SK-N-SH (cell line): ENCODE measurements around the gene YES1.

ENCODE experiments used
- EP300 ChIP-seq, 2 experiments: IDR thresholded peaks; 2 replicates each; pipeline versions ENCODE4 v1.4.0 to v1.6.1; 2012; ENCODE audit warnings: borderline replicate concordance in 1 of 2, low read depth in 1 of 2, low read length in 1 of 2
- SMC3 ChIP-seq: IDR thresholded peaks from 2 replicates; pipeline ENCODE4 v1.6.1; 2012; ENCODE audit warnings: low read depth, low read length, improper control_type of control experiment
- TF ChIP-seq, protein P1 (sequence below): fragments of 200-600 bp; sonication (generic); IDR thresholded peaks from 2 replicates; pipeline ENCODE4 v1.6.1; 2017; ENCODE audit warnings: antibody characterized with exemption, mild to moderate bottlenecking, moderate library complexity
- TF ChIP-seq, protein P2 (sequence below): IDR thresholded peaks from 2 replicates; pipeline ENCODE4 v1.4.0; 2012; ENCODE audit warnings: low read depth, borderline replicate concordance

DNA sequence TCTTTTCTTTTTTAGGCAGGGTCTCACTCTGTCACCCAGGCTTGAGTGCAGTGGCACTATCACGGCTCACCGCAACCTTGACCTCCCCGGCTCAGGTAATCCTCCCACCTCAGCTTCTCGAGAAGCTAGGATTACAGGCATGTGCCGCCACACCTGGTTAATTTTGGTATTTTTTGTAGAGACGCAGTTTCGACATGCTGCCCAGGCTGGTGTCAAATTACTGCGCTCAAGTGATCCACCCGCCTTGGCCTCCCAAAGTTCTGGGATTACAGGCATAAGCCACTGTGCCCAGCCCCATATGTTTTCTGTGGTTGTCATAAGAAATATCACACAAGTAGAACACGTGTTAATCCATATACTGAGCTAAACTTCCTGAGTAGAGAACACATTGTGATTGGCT, 114.2 kb downstream of the YES1 start:
- TF ChIP-seq SMC3 (no peak), EP300 (IDR thresholded peaks at IDR 0.05; ENCODE audit: borderline replicate concordance in 1 of 2, low read depth in 1 of 2, low read length in 1 of 2) (no peak)
- TF ChIP-seq, protein P1, sequence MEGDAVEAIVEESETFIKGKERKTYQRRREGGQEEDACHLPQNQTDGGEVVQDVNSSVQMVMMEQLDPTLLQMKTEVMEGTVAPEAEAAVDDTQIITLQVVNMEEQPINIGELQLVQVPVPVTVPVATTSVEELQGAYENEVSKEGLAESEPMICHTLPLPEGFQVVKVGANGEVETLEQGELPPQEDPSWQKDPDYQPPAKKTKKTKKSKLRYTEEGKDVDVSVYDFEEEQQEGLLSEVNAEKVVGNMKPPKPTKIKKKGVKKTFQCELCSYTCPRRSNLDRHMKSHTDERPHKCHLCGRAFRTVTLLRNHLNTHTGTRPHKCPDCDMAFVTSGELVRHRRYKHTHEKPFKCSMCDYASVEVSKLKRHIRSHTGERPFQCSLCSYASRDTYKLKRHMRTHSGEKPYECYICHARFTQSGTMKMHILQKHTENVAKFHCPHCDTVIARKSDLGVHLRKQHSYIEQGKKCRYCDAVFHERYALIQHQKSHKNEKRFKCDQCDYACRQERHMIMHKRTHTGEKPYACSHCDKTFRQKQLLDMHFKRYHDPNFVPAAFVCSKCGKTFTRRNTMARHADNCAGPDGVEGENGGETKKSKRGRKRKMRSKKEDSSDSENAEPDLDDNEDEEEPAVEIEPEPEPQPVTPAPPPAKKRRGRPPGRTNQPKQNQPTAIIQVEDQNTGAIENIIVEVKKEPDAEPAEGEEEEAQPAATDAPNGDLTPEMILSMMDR: no peak
- TF ChIP-seq, protein P2, sequence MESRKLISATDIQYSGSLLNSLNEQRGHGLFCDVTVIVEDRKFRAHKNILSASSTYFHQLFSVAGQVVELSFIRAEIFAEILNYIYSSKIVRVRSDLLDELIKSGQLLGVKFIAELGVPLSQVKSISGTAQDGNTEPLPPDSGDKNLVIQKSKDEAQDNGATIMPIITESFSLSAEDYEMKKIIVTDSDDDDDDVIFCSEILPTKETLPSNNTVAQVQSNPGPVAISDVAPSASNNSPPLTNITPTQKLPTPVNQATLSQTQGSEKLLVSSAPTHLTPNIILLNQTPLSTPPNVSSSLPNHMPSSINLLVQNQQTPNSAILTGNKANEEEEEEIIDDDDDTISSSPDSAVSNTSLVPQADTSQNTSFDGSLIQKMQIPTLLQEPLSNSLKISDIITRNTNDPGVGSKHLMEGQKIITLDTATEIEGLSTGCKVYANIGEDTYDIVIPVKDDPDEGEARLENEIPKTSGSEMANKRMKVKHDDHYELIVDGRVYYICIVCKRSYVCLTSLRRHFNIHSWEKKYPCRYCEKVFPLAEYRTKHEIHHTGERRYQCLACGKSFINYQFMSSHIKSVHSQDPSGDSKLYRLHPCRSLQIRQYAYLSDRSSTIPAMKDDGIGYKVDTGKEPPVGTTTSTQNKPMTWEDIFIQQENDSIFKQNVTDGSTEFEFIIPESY: no peak
